ENCODE measurements around the gene GIPC2. TPM values are rescaled to one million over a fixed set of nuclear protein-coding genes. Genes with fewer than 3 reads are reported as not detected.
"Not testable (repeated sequence)": the region's sequence is repeated elsewhere in the genome, so short reads cannot be mapped to it uniquely, and the experiment has no call there.

Gene GIPC2
- total RNA-seq, 1 donor from 2014 or later, result 9.4 TPM

DNA sequence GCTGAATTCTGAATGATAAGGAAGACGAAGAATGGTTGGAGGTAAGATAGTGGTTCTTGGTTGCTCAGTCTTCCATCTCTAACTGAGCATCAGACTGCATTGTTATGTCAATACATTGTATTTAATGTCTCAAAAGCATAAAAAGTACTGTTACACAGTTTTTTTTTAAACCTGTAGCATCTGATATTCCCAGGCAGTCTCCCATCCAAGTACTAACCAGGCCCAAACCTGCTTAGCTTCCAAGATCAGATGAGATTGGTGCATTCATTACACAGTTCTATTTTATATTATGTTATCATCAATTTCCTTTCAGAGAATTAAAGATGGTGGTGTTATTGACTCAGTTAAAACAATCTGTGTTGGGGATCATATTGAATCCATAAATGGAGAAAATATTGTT, 48.9 kb downstream of the GIPC2 start:
- no peak for DNase-seq (ENCODE audit: low spot score)

DNA sequence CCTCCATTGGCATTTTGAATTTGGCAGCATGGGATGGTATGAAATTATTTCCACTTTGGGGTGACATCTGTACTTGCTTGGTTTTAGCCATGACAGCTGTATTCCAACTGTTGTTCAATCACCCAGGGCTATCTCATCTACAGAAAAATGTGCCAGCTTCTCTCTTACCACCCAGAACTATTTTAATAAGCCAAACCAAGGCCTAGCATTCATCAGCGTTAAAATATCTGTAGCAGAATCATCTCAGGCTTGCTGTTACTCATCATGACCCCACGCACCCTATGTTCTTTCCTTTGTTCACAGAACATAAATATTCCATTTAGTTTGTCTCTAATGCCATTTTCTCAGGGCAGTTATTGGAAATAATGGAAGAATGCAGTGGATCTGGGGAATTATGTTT, 49.8 kb downstream of the GIPC2 start:
- DNase-seq (ENCODE audit: low spot score), result no peak

GRCh38 chr1:78096017-78096416, 50.3 kb downstream of the GIPC2 start:
- DNase-seq (ENCODE audit: low spot score), result no peak

- DNase-seq (ENCODE audit: low spot score), result no peak
Measured at GRCh38 chr1:78096976-78097375, 51.2 kb downstream of the GIPC2 start.

GRCh38 chr1:78101051-78101450, 55.3 kb downstream of the GIPC2 start:
- no peak for DNase-seq (ENCODE audit: low spot score)

GRCh38 chr1:78101514-78101913, 55.7 kb downstream of the GIPC2 start:
- peak; percentile 88 for DNase-seq (ENCODE audit: low spot score)

GRCh38 chr1:78102082-78102481, 56.3 kb downstream of the GIPC2 start:
- peak; percentile 71 for DNase-seq (ENCODE audit: low spot score)

- DNase-seq (ENCODE audit: low spot score), result no peak
Measured at GRCh38 chr1:78102916-78103315, 57.1 kb downstream of the GIPC2 start.

DNA sequence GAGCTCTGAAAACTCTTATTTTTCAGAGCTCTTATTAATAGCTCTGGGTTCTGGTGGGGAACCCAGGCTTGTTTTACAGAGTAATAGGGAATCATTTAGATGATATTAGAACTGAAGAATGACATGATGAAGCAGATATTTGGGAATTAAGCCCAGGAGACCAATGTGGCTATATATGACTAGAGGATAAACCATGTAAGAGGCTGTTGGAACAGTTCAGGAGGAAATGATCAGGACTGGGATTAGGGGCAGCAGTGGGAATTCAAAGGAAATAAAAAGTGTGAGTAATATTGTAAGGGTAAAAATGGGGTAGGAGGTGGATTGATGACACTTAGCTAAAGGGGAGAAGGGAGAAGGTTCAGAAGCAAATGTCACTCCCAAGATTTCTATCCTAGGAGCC, 58.6 kb downstream of the GIPC2 start:
- no peak for DNase-seq (ENCODE audit: low spot score)

DNA sequence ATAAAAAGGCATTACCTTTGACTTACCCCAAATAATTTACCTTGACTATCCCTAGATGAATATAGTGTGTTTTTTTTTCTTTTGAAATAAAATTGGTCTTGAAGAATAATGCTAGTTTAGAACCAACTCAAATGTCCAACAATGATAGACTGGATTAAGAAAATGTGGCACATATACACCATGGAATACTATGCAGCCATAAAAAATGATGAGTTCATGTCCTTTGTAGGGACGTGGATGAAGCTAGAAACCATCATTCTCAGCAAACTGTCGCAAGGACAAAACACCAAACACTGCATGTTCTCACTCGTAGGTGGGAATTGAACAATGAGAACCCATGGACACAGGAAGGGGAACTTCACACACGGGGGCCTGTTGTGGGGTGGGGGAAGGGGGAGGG, 63.9 kb downstream of the GIPC2 start:
- not testable (repeated sequence) for DNase-seq (ENCODE audit: low spot score)

DNA sequence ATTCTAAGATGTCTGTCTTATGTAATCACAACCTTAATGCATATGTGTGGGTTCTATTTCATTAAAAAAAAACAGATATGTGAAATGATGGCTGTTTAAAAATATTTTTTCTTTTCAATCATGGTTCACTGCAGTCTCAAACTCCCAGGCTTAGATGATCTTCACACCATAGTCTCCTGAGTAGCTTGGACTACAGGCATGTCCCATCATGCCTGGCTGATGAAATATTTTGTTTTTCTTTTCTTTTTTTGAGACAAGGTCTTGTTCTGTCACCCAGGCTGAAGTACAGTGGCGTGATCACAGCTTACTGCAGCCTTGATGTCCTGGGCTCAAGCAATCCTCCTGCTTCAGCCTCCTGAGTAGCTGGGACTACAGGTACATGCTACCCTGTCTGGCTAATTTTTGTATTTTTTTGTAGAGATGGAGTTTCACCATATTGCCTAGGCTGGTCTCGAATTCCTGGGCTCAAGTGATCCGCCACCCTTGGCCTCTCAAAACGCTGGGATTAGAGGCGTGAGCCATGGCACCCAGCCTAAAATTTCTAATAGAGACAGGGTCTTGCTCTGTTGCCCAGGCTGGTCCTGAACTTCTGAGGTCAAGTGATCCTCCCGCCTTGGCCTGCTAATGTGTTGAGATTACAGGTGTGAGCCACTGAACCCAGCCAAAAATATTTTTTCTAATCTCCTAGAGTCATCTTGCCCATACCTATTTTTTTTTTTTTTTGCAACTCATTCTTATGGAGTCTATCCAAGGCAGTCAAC, 67.6 kb downstream of the GIPC2 start:
- DNase-seq (ENCODE audit: low spot score), result no peak

DNA sequence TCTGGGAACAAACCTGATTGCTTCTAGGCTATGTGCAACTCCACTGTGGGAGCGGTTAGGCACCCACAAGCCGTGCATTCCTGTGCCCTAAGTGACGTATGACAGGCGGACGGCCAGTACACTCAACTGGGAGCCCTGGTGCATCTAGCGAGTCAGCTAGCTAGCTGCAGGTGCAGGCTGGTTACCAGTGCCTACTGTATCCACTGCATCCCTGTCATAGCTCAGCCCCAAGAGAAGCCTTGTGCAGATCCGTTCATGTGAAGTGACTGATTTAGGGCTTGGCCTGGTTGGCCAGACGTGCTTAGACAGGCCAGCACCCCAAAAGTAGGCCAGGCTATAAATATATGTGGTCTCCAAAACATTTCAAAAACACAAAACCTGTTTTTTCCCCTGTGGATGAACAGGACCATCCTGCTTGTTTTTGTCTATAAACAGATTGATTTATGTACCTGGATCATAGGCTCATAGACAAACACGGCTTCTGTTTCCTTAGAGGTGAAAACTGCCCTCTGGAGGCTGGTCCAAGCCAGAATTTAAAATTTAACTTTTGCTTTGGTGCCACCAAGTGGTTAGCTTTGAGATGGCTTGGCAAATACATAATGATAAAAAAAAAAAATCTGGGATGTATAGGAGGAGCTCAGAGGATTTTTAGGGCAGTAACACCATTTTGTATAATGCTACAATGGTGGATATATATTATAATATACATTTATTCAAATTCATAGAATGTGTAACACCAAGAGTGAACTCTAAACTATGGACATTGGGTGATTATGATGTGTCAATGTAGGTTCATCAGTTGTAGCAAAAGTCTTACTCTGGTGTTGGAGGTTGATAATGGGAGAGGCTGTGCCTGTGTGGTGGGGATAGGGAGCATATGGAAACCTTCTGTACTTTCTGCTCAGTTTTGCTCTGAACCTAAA, 68.5 kb downstream of the GIPC2 start:
- DNase-seq (ENCODE audit: low spot score), result peak; percentile 89

DNA sequence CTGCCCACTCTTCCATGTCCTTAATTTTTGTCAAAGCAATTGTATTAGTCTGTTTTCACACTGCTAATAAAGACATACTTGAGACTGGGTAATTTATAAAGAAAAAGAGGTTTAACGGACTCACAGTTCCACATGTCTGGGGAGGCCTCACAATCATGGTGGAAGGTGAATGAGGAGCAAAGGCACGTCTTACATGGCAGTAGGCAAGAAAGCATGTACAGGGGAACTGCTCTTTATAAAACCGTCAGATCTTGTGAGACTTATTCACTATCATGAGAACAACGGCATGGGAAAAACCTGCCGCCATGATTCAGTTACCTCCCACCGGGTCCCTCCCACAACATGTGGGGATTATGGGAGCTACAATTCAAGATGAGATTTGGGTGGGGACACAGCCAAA, 74.7 kb downstream of the GIPC2 start:
- not testable (repeated sequence) for DNase-seq (ENCODE audit: low spot score)

- DNase-seq (ENCODE audit: low spot score), result no peak
Measured at GRCh38 chr1:78121710-78122109, 75.9 kb downstream of the GIPC2 start.

GRCh38 chr1:78122389-78122788, 76.6 kb downstream of the GIPC2 start:
- no peak for DNase-seq (ENCODE audit: low spot score)

- no peak for DNase-seq (ENCODE audit: low spot score)
Measured at GRCh38 chr1:78126506-78126905, 80.7 kb downstream of the GIPC2 start.

DNA sequence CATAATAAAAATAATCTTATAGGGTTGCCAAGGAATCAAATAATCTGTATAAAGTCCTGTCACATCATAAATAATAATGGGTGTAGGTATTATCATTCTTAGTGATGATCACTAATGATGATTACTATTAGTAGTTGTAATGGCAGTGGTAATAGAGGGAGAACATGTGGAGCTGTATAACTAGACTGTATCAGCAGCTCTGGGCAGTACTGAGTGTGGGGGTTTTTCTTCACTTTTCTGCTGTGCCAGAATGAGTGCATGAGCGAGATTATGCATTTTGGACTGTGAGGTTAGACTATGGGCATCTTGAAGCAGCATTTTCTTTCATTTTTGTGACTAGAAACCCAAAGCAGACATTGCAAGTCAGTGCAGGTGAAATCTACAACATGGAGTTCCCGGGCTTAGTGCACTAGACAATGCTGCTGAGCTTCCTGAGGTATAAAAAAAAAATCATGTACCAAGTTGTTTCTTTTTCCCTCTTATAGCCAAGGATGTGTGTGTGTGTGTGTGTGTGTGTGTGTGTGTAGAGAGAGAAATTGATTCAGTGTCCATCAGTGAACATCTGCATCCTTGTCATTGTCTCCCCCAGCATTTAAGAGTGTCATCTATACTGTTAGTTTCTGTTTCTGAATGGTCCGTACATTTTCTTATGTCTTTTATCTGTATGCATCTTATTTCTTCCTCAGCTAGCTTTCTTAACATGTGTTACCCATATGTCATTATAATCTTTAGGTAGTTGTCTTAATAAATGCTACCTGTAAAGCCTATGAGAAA, 86.6 kb downstream of the GIPC2 start:
- DNase-seq (ENCODE audit: low spot score), result no peak

GRCh38 chr1:78132948-78133322, 87.2 kb downstream of the GIPC2 start:
- no peak for DNase-seq (ENCODE audit: low spot score)

DNA sequence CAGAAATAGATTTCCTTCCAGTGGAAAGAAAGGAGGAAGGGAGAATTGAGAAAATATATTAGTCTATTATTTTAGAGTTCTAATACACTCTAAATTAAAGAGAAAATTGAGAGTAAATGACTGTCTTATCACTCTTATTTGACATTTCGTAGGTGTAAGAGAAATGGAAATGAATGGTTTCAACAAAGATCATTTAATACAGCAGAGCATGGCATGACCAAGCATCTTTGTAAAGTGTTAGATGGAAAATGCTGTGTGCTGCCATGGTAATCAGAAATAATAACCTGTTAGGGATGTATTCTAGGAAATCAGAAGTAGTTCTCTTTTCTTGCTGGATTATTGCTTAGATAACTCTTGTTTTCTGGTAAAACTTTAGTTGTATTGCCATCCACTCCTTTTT, 90.9 kb downstream of the GIPC2 start:
- DNase-seq (ENCODE audit: low spot score), result no peak

DNA sequence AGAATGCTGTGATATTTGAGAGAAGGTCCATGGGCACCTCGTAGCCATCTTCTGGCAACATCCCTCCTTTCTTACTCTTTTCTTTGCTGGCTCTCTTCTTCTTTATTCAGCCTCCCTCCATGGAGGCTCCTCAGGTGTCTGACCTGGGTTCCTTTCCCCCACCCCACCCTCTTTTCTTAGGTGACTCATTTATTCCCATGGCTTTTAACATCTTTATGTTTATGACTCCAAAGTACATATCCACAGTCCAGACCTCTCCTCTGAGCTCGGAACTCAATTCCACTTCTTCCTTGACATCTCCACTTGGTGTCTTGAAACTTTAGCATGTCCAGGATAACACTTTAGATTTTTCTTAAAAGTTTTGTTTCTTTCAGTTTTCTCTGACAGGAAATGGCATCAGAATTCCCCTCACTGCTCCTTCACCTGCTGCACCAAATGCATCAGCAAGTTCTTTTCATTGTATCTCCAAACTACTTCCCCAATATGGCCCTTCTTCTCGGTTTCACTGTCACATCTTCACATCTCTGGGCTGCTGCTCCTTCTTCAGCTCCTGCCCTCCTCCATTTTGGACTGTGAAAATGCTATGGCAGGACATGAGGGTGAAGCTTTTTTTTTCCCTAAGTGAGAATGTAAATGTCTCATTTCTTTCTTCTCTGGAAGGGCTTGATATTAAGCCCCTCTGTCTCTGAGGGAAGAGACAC, 95.9 kb downstream of the GIPC2 start:
- DNase-seq (ENCODE audit: low spot score), result no peak

DNA sequence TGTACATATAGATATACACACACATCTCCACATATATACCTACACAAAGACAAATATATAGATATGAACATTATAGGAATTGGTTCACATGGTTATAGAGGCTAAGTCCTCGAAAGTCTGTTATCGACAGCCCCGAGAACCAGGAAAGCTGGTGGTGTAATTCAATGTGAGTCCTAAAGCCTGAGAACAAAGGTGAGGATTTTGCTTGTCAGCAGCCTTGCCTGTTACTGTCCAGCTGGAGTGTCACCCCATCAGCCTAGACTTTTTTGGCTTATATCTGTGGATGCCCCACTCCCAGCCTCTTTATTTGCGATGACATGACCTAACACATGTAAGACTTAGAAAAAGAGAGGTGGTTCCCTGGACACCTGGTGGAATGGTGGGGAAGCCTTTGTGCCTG, 97.0 kb downstream of the GIPC2 start:
- no peak for DNase-seq (ENCODE audit: low spot score)

DNA sequence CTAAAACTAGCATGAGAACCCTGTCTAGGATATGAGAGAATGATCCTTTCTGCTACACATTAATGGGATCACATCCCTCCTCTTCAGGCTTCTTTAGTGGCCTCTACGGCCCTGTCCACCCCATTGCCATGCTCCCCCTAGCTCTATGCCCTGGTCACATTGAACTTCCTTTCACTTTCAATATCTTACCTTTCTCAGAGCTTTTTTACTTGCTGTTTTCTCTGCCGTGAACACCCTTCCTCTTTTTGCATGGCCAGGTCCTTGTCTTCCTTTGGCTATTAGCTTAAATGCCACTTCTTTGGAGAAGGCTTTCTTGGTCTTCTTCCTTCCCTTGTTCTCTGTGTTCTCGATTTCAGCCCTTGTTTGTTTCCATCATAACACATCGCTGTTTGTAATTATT, 97.4 kb downstream of the GIPC2 start:
- DNase-seq (ENCODE audit: low spot score), result no peak

All from umbilical cord (tissue), 2 donors.